ENCODE results near the gene EXOC7. TPM values are rescaled to one million over a fixed set of nuclear protein-coding genes. Genes with fewer than 3 reads are reported as not detected.
"Not testable (repeated sequence)": the region's sequence is repeated elsewhere in the genome, so short reads cannot be mapped to it uniquely, and the experiment has no call there.

Gene EXOC7
- total and polyA plus RNA-seq, 3 experiments from 2014 or later: 69.3 to 109 (median 105) TPM

- no peak for DNase-seq
- peaks cover 43% of the 10 kb centered on the region for H3K4me1 ChIP-seq (ENCODE audit: insufficient read depth, low read length)
These were observed 31.9 kb downstream of the EXOC7 start for GRCh38 chr17:76071531-76072147.

DNA sequence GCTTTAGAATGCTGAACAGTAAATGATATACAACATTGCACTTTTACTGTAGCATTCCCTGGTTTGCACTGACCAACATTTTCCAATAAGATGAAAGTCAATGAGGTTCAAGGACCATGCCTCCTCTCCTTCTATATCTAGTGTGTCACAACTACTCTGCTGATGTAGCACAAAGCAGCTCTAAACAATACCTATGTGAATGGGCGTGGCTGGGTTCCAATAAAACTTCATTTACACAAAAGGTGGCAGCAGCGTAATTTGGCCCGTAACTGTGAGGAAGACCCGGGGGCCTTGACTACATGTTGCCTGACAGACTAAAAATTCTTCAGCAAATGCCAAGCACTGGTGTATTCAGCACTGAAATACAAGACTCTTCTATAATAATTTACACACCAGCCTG, 37.8 kb downstream of the EXOC7 start:
- H3K4me3 Mint-ChIP-seq: no peak overlapping the region
- H3K9me3 ChIP-seq (ENCODE audit: low read length): no peaks in the 10 kb centered on the region
- no peak for DNase-seq
- H3K4me3 ChIP-seq (ENCODE audit: low read length): no peak overlapping the region
- H3K27me3 Mint-ChIP-seq: no peaks in the 10 kb centered on the region
- peak overlapping the region in 4 of 8 donors; percentile 3 to 82 (median 50) for H3K27ac Mint-ChIP-seq
- POLR2A ChIA-PET: no interaction called here
- peaks cover 47% of the 10 kb centered on the region for H3K36me3 ChIP-seq (ENCODE audit: insufficient read depth, low read length)
- H3K36me3 Mint-ChIP-seq: peaks cover 3 to 72% (median 19%) of the 10 kb centered on the region in 3 donors
- CTCF ChIA-PET: interaction anchor here (0.6 to 3.2 kb wide), 6 partner anchors 13 to 357 kb away, joined by 3 to 14 read pairs (median 4); no protein-coding TSS in a partner anchor
- peaks cover 18 to 41% (median 29%) of the 10 kb centered on the region in 3 donors for H3K4me1 Mint-ChIP-seq
- peaks cover 7% of the 10 kb centered on the region for H3K4me1 ChIP-seq (ENCODE audit: insufficient read depth, low read length)
- H3K9me3 Mint-ChIP-seq: no peaks in the 10 kb centered on the region
- no peak overlapping the region for H3K27ac ChIP-seq (ENCODE audit: low read depth, low read length)
- no peaks in the 10 kb centered on the region for H3K27me3 ChIP-seq (ENCODE audit: insufficient read depth, low read length, poor library complexity, severe bottlenecking)

More at GRCh38 chr17:76071531-76072147, 31.9 kb downstream of the EXOC7 start:
- peaks cover 35 to 60% (median 44%) of the 10 kb centered on the region in 3 donors for H3K4me1 Mint-ChIP-seq
- H3K36me3 Mint-ChIP-seq: peaks cover 0 to 36% (median 2%) of the 10 kb centered on the region in 3 donors
- no peaks in the 10 kb centered on the region for H3K9me3 Mint-ChIP-seq
- ChIA-PET CTCF (interaction anchor here (1.3 to 2.2 kb wide), 3 partner anchors 9 to 208 kb away, joined by 3 to 4 read pairs (median 3); no protein-coding TSS in a partner anchor), POLR2A (interaction anchor here (0.5 to 0.7 kb wide), 2 partner anchors 57 to 1793 kb away, joined by 3 read pairs; no protein-coding TSS in a partner anchor)
- peak overlapping the region; percentile 93 to 98 (median 96) for H3K4me3 Mint-ChIP-seq
- H3K9me3 ChIP-seq (ENCODE audit: low read length): no peaks in the 10 kb centered on the region
- H3K4me3 ChIP-seq (ENCODE audit: low read length): peak overlapping the region; percentile 79
- peak overlapping the region; percentile 68 for H3K27ac ChIP-seq (ENCODE audit: low read depth, low read length)
- H3K27me3 ChIP-seq (ENCODE audit: insufficient read depth, low read length, poor library complexity, severe bottlenecking): peaks cover 23% of the 10 kb centered on the region
- peak overlapping the region; percentile 85 to 98 (median 96) for H3K27ac Mint-ChIP-seq
- H3K27me3 Mint-ChIP-seq: peaks cover 19 to 26% of the 10 kb centered on the region in 2 donors
- peaks cover 10% of the 10 kb centered on the region for H3K36me3 ChIP-seq (ENCODE audit: insufficient read depth, low read length)

- H3K27me3 ChIP-seq (ENCODE audit: insufficient read depth, low read length, poor library complexity, severe bottlenecking): no peaks in the 10 kb centered on the region
- Mint-ChIP-seq H3K36me3 (peaks cover 8 to 80% (median 26%) of the 10 kb centered on the region in 3 donors), H3K27ac (peak overlapping the region; percentile 73 to 97 (median 90)), H3K9me3 (no peaks in the 10 kb centered on the region), H3K4me1 (peaks cover 13 to 32% (median 24%) of the 10 kb centered on the region in 3 donors), H3K4me3 (peak overlapping the region; percentile 10 to 76 (median 64)), H3K27me3 (no peaks in the 10 kb centered on the region)
- H3K9me3 ChIP-seq (ENCODE audit: low read length): no peaks in the 10 kb centered on the region
- H3K36me3 ChIP-seq (ENCODE audit: insufficient read depth, low read length): peaks cover 54% of the 10 kb centered on the region
- CTCF ChIA-PET: interaction anchor here (0.9 to 3.2 kb wide), 6 partner anchors 15 to 215 kb away, joined by 3 to 14 read pairs (median 4); no protein-coding TSS in a partner anchor
- no peaks in the 10 kb centered on the region for H3K4me1 ChIP-seq (ENCODE audit: insufficient read depth, low read length)
- POLR2A ChIA-PET: interaction anchor here (0.7 to 1.5 kb wide), 5 partner anchors 9 to 251 kb away, joined by 3 to 8 read pairs (median 4); no protein-coding TSS in a partner anchor
- peak in 1 of 5 donors; percentile 31 for DNase-seq
- no peak overlapping the region for H3K27ac ChIP-seq (ENCODE audit: low read depth, low read length)
- no peak overlapping the region for H3K4me3 ChIP-seq (ENCODE audit: low read length)
These were observed 39.6 kb downstream of the EXOC7 start for GRCh38 chr17:76063875-76064546.

DNA sequence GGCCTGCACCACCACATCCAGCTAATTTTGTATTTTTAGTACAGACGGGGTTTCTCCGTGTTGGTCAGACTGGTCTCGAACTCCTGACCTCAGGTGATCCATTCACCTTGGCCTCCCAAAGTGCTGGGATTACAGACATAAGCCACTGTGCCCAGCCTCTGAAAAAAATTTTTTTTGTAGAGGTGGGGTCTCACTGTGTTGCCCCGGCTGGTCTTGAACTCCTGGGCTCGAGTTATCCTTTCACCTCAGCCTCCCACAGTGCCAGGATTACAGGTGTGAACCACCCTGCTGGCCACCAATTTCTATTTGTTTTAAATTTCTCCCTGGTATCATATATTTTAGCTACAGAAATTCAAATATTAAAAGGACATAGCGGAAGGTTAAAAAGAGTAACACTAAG, 45.3 kb downstream of the EXOC7 start:
- Mint-ChIP-seq H3K4me1 (peaks cover 3 to 11% (median 3%) of the 10 kb centered on the region in 3 donors), H3K36me3 (peaks cover 15 to 79% (median 32%) of the 10 kb centered on the region in 3 donors)
- not testable (repeated sequence) for H3K9me3 Mint-ChIP-seq; H3K27ac ChIP-seq (ENCODE audit: low read depth, low read length); H3K9me3 ChIP-seq (ENCODE audit: low read length); H3K4me3 Mint-ChIP-seq; DNase-seq; H3K27me3 Mint-ChIP-seq; H3K27me3 ChIP-seq (ENCODE audit: insufficient read depth, low read length, poor library complexity, severe bottlenecking); H3K4me3 ChIP-seq (ENCODE audit: low read length); H3K27ac Mint-ChIP-seq; H3K4me1 ChIP-seq (ENCODE audit: insufficient read depth, low read length)
- ChIA-PET CTCF (interaction anchor here (4.1 kb wide), 1 partner anchor 44 kb away, joined by 12 read pairs; no protein-coding TSS in a partner anchor), POLR2A (interaction anchor here (0.6 to 0.7 kb wide), 2 partner anchors 15 to 133 kb away, joined by 3 to 7 read pairs; no protein-coding TSS in a partner anchor)
- peaks cover 58% of the 10 kb centered on the region for H3K36me3 ChIP-seq (ENCODE audit: insufficient read depth, low read length)

GRCh38 chr17:76056882-76057281, 46.7 kb downstream of the EXOC7 start:
- no peaks in the 10 kb centered on the region for H3K9me3 Mint-ChIP-seq
- H3K27ac Mint-ChIP-seq: peak overlapping the region in 1 of 8 donors; percentile 52
- peaks cover 15 to 80% (median 32%) of the 10 kb centered on the region in 3 donors for H3K36me3 Mint-ChIP-seq
- H3K4me1 Mint-ChIP-seq: peaks cover 0 to 11% (median 3%) of the 10 kb centered on the region in 3 donors
- no peaks in the 10 kb centered on the region for H3K4me1 ChIP-seq (ENCODE audit: insufficient read depth, low read length)
- POLR2A ChIA-PET: no interaction called here
- no peak overlapping the region for H3K4me3 ChIP-seq (ENCODE audit: low read length)
- no peak overlapping the region for H3K27ac ChIP-seq (ENCODE audit: low read depth, low read length)
- H3K27me3 ChIP-seq (ENCODE audit: insufficient read depth, low read length, poor library complexity, severe bottlenecking): no peaks in the 10 kb centered on the region
- peaks cover 57% of the 10 kb centered on the region for H3K36me3 ChIP-seq (ENCODE audit: insufficient read depth, low read length)
- H3K9me3 ChIP-seq (ENCODE audit: low read length): no peaks in the 10 kb centered on the region
- H3K4me3 Mint-ChIP-seq: no peak overlapping the region
- DNase-seq: no peak
- no peaks in the 10 kb centered on the region for H3K27me3 Mint-ChIP-seq
- CTCF ChIA-PET: interaction anchor here (1.2 to 4.1 kb wide), 2 partner anchors 43 to 151 kb away, joined by 3 to 12 read pairs; no protein-coding TSS in a partner anchor

GRCh38 chr17:76054112-76054476, 49.5 kb downstream of the EXOC7 start:
- peak overlapping the region in 1 of 8 donors; percentile 14 for H3K27ac Mint-ChIP-seq
- POLR2A ChIA-PET: interaction anchor here (1.0 kb wide), 1 partner anchor 9 kb away, joined by 8 read pairs; no protein-coding TSS in a partner anchor
- peaks cover 11 to 84% (median 31%) of the 10 kb centered on the region in 3 donors for H3K36me3 Mint-ChIP-seq

GRCh38 chr17:76053246-76054111, 50.1 kb downstream of the EXOC7 start:
- Histone ChIP-seq H3K4me1 (ENCODE audit: insufficient read depth, low read length) (no peaks in the 10 kb centered on the region), H3K4me3 (ENCODE audit: low read length) (no peak overlapping the region), H3K27ac (ENCODE audit: low read depth, low read length) (no peak overlapping the region), H3K36me3 (ENCODE audit: insufficient read depth, low read length) (peaks cover 60% of the 10 kb centered on the region), H3K27me3 (ENCODE audit: insufficient read depth, low read length, poor library complexity, severe bottlenecking) (no peaks in the 10 kb centered on the region), H3K9me3 (ENCODE audit: low read length) (no peaks in the 10 kb centered on the region)
- no peak overlapping the region for H3K27ac Mint-ChIP-seq
- H3K36me3 Mint-ChIP-seq: peaks cover 14 to 84% (median 26%) of the 10 kb centered on the region in 3 donors
- no peak overlapping the region for H3K4me3 Mint-ChIP-seq
- H3K4me1 Mint-ChIP-seq: peaks cover 5 to 26% (median 23%) of the 10 kb centered on the region in 3 donors
- H3K9me3 Mint-ChIP-seq: no peaks in the 10 kb centered on the region
- ChIA-PET POLR2A (interaction anchor here (1.0 kb wide), 1 partner anchor 10 kb away, joined by 8 read pairs; no protein-coding TSS in a partner anchor), CTCF (interaction anchor here (1.4 to 2.1 kb wide), 2 partner anchors 40 to 355 kb away, joined by 3 to 9 read pairs; no protein-coding TSS in a partner anchor)
- no peak for DNase-seq
- no peaks in the 10 kb centered on the region for H3K27me3 Mint-ChIP-seq

More at GRCh38 chr17:76054112-76054476, 49.5 kb downstream of the EXOC7 start:
- H3K36me3 ChIP-seq (ENCODE audit: insufficient read depth, low read length): peaks cover 59% of the 10 kb centered on the region
- H3K27ac ChIP-seq (ENCODE audit: low read depth, low read length): no peak overlapping the region
- no peak for DNase-seq
- no peak overlapping the region for H3K4me3 ChIP-seq (ENCODE audit: low read length)
- H3K4me1 ChIP-seq (ENCODE audit: insufficient read depth, low read length): no peaks in the 10 kb centered on the region
- Mint-ChIP-seq H3K4me3 (no peak overlapping the region), H3K9me3 (no peaks in the 10 kb centered on the region), H3K4me1 (peaks cover 4 to 20% (median 18%) of the 10 kb centered on the region in 3 donors), H3K27me3 (no peaks in the 10 kb centered on the region)
- no peaks in the 10 kb centered on the region for H3K9me3 ChIP-seq (ENCODE audit: low read length)
- H3K27me3 ChIP-seq (ENCODE audit: insufficient read depth, low read length, poor library complexity, severe bottlenecking): no peaks in the 10 kb centered on the region
- CTCF ChIA-PET: interaction anchor here (1.4 to 2.1 kb wide), 2 partner anchors 40 to 354 kb away, joined by 3 to 9 read pairs; no protein-coding TSS in a partner anchor

Measured in CD8-positive, alpha-beta memory T cell (primary cell).